HG03571 (cell line): Measurements from ENCODE around the gene ATP6V0B.

Experiments used
- ATAC-seq: cut with Tn5 transposase; IDR thresholded peaks from one replicate; pipeline ENCODE4 v1.9.1; 2021; ENCODE audit not compliant: unreplicated experiment

The ATP6V0B gene

DNA sequence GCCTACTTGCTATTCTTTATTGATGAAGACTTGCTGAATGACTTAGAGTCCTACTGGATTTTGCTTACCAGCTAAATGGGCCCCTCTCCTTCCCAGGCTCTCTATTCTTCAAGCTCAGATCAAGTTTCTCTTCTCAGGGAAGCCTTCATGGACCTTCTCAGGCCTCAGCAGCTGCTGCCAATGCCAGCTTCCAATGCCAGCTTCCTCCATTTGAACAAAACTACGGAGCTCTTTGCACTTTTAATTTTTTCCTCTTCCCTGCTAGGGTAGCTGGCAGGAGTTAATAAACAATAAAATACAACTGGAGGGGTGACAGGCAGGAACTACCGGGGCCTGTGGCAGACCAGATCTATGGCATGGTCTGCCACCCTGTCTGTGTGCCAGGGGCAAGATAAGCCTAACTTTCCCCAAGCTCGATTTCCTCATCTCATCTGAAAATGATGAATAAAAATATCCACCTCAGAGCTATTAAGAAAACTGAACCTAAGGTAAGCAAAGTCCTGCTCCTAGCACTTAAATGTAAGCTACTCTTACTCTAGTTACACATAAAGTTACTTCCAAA, 29.0 kb upstream of the ATP6V0B start:
- ATAC-seq, result no peak

- peak; percentile 86 for ATAC-seq
Measured at GRCh38 chr1:43946236-43947060, 28.3 kb upstream of the ATP6V0B start, which contains the start of gene IPO13. IPO13 (plus strand) TSS chr1:43946950; CDS start chr1:43947601, 651 bp downstream.

- no peak for ATAC-seq
Measured at GRCh38 chr1:43947061-43947873, 27.5 kb upstream of the ATP6V0B start.

- ATAC-seq, result no peak
Measured at GRCh38 chr1:43947874-43948437, 26.8 kb upstream of the ATP6V0B start.

- no peak for ATAC-seq
Measured at GRCh38 chr1:43949678-43950077, 25.1 kb upstream of the ATP6V0B start.

DNA sequence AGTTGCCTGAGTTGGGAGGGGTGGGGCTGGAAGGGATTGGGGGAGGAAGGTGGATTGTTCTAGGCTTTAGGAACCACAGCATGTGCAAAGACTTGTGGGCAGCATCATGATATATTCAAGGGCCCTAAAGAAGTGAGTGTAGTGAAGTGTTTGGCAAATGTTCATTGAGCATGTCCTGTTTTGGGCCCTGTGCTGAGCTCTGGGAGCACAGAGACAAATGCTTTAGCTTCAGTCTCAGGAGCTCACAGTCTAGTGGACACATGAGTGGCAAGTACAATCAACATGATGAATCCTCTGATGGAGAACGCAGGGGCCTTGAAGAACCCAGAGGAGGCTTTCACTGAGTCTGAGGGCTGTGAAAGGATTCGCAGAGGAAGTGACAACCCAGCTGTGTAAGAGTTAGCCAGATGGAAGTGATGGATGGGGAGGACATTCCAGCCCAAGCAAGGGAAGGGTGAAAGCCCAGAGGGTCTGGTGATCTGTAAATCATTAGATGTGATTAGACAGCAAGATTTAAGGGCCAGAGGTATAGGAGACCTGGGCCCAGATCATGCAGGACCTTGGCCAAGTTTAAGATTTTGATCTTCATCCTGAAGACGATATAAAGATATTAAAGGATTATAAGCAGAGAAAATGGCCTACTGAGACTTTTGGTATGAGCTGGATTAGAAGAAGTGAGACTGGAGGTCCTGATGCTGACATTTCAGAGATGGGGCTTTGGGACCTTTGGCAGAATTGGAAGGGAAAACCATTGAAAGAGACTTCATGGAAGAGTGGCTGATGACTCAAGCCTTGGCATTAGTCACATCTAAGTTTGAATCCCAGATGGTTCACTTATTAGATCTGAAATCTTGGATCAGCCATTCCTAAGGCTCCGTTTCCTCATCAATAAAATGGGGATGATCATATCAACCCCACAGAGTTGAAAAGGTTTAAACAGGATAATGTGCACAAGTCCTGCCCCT, 23.5 kb upstream of the ATP6V0B start:
- ATAC-seq, result no peak

DNA sequence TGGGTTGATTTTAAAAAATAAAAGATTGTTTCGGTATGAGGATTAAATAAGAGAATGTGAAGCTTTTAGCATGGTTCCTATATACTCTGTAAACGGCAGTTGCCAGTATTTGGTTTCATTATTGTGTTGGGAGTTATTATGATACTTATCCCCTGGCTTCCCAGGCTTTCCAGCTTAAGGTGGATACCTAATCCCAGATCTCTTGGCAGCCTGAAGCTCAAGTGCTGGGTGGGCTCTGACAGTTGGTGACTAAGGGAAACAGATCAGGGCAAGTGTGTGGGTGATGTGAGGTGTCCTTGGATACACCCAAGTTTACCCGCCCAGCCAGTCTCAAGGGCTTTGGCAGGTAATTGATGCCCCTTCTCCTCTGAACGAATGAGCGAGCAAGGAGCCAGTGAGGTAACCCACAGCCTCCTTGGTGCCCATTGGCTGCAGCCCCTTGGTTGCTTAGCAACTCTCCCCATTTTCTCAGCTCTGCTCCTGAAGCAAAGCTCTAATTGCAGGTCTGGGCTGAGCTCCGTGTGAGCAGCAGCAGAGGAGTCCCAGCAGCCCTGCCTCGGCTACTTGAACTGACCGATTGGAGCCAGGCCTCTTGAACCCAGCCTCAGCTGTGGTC, 21.9 kb upstream of the ATP6V0B start:
- ATAC-seq, result no peak

- no peak for ATAC-seq
Measured at GRCh38 chr1:43953361-43953760, 21.4 kb upstream of the ATP6V0B start.

GRCh38 chr1:43954036-43954435, 20.7 kb upstream of the ATP6V0B start:
- no peak for ATAC-seq

DNA sequence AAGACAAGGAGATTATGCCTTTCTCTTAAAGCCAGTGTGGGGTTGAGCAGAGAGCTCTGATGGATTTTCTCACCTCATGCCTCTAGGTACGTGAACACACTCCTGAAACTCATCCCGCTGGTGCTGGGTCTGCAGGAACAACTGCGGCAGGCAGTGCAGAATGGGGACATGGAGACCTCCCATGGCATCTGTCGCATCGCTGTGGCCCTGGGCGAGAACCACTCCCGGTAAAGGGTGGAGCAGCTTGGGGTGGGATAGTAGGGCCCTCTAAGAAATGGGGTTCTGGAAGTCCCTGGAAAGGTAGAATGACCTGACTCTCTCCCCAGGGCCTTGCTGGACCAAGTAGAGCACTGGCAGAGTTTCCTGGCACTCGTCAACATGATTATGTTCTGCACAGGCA, 18.5 kb upstream of the ATP6V0B start:
- no peak for ATAC-seq

DNA sequence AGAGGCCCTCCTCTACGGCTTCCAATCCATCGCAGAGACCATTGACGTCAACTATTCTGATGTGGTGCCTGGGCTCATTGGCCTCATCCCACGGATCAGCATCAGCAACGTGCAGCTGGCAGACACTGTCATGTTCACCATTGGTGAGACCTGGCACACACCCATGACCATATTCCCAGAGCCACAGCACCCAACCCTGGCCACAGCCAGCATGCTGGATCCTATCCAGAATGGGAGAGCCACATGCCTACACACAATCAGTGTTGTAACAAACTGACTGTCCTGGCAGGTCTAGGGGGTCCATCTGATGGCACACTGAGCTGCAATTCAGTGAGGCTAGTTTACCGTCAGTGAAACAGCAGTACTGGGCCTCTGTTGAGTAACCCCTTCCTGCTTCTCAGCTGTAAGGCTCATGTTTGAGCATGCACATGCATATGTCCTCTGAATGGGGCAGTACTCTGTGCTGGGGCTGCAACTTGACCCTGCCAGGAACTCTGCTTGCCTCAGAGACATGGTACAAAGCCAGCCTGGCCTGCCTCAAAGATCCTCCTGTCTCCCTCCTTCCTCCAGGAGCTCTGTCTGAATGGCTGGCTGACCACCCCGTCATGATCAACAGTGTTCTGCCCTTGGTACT, 17.2 kb upstream of the ATP6V0B start:
- ATAC-seq, result no peak

GRCh38 chr1:43958351-43959255, 16.2 kb upstream of the ATP6V0B start:
- no peak for ATAC-seq

DNA sequence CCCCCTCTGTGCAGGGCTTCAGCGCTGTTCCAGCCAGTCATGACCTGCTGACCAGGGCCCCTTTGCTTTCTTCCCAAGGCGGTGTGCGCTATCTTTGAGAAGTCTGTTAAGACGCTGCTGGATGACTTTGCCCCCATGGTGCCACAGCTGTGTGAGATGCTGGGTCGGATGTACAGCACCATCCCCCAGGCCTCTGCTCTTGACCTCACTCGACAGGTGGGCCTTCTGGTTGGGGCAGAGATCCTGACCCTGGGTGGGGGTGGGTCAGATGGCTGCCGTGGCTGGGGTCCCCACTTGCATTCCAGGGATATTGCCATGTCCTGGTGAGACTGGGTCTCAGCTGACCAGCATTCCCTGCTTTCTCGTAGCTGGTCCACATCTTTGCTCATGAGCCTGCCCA, 14.0 kb upstream of the ATP6V0B start:
- no peak for ATAC-seq

DNA sequence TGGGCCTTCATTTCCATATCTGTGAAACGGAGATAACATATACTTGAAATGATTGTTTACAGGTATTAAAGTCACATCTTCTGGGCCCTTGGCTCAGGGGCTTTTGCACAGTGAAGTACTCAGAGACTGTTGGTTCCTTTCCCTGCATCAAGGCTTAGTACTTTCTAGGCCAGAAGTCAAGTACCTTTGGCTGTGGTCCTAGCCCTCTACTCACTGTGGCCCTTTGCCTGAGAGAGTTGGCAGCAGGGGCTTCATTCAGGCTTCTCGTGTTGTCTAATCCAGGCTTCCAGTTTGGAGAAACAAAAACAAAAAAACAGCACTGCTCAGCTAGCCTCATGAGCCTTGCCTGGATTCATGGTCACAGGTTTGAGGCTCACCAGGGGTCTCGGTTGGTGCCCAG, 13.1 kb upstream of the ATP6V0B start:
- no peak for ATAC-seq

DNA sequence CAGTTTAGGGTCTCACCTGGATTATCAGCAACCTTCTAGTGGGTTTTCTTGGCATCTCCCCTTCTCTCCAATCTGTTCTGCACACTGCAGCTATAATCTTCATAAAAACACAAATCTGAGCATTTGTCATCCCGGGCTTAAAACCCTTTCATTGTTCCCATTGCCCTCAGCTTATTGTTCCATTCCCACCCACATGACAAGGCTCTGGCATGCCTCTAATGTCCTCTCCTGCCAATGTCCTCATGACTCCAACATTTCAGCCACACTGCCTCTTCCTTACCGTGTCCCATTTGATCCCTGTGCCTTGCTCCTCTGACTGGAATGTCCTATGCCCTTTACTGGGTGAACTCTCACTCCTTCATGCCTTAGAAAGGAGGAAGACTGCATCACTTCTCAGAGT, 12.4 kb upstream of the ATP6V0B start:
- ATAC-seq, result no peak

DNA sequence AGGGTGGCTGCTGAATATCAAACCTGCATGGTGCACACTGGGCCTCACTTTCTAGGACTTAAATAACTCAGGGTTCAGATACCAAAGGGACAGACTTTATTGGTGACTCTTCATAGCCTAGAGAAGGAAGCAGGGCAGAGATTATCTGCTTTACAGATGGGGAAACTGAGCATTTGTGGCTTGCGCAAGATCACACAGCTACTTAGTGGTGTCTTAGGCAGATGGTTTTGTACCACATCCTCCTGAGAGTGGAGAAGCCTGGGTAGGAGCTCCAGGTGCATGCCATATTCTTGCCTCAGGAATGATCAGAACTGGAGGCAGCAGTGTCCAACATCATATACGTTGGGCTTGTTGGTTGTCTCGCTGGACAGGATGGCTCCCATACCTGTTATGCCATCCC, 11.8 kb upstream of the ATP6V0B start:
- no peak for ATAC-seq

- no peak for ATAC-seq
Measured at GRCh38 chr1:43963890-43964289, 10.9 kb upstream of the ATP6V0B start.

DNA sequence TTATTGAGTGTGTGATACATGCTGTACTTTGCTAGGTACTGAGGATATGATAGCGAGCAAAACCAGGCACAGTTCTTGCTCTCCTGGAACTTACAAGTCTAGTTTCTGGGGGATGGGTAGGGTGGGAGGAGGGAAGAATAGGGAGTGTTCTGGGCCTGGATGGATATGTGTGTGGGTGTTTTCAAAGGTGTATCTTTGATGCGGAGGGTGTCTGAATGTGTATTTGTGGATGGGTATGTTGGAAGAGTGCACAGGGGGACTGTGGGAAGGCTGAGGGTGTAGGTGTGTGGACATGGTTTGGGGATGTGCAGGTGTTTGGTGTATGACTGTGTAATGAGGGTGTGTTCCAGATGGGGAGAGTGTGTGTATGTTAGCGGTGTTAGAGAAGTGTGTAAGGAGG, 9.4 kb upstream of the ATP6V0B start:
- ATAC-seq, result no peak
